ENCODE measurements around the gene PTPRK. TPM values are rescaled to one million over a fixed set of nuclear protein-coding genes. Genes with fewer than 3 reads are reported as not detected.

The PTPRK gene
- total and polyA plus RNA-seq, 2 experiments from 2014 or later = 26.9 to 56.4 TPM

- no peaks in the 10 kb centered on the region for H3K4me1 ChIP-seq (ENCODE audit: insufficient read depth)
- no peak overlapping the region for H3K4me3 ChIP-seq
- no peak overlapping the region for H3K4me2 ChIP-seq
- no peaks in the 10 kb centered on the region for H4K20me1 ChIP-seq (replicated peaks; ENCODE audit: insufficient read depth)
- Mint-ChIP-seq H3K36me3 (ENCODE audit: low read depth) (no peaks in the 10 kb centered on the region), H3K4me3 (no peak overlapping the region), H3K27me3 (ENCODE audit: insufficient read depth, low read depth, poor library complexity) (peaks cover 1% of the 10 kb centered on the region), H3K4me1 (no peaks in the 10 kb centered on the region), H3K27ac (no peak overlapping the region), H3K9me3 (no peaks in the 10 kb centered on the region)
- H3K9me2 ChIP-seq (ENCODE audit: insufficient read depth) = no peaks in the 10 kb centered on the region
- no peaks in the 10 kb centered on the region for H3F3A ChIP-seq (replicated peaks; ENCODE audit: low read depth)
- no peak overlapping the region for H2AFZ ChIP-seq
- no peaks in the 10 kb centered on the region for H3K36me3 ChIP-seq (ENCODE audit: insufficient read depth)
- no peak for DNase-seq (ENCODE audit: low spot score)
- no peaks in the 10 kb centered on the region for H3K27me3 ChIP-seq (ENCODE audit: insufficient read depth)
- no peaks in the 10 kb centered on the region for H3K79me2 ChIP-seq (replicated peaks; ENCODE audit: insufficient read depth)
- TF ChIP-seq CREB1 (CRISPR knock-in tag; IDR thresholded peaks at IDR 0.05; ENCODE audit: low read depth) = no peak
- no peak for TF ChIP-seq ETS1 (IDR thresholded peaks at IDR 0.05)
- no peak for TF ChIP-seq EZH2phosphoT487 (IDR thresholded peaks at IDR 0.05; ENCODE audit: unreplicated experiment)
- TF ChIP-seq CTCF (conservative IDR thresholded peaks at IDR 0.05; ENCODE audit: low read depth in 2 of 2) = no peak
- no peak for TF ChIP-seq ZNF114 (CRISPR knock-in tag; IDR thresholded peaks at IDR 0.05)
- no peak for TF ChIP-seq POLR2AphosphoS5 (IDR thresholded peaks at IDR 0.05; ENCODE audit: low read depth)
- TF ChIP-seq REST (IDR thresholded peaks at IDR 0.05; ENCODE audit: unreplicated experiment) = no peak
- ATAC-seq = no peak
- H3K27ac ChIP-seq (ENCODE audit: low read depth) = no peak overlapping the region
These were observed 412.7 kb downstream of the PTPRK start for GRCh38 chr6:128107682-128108081.

- Mint-ChIP-seq H3K27me3 (ENCODE audit: insufficient read depth, low read depth, poor library complexity) (peaks cover 1% of the 10 kb centered on the region), H3K27ac (peak overlapping the region; percentile 58), H3K9me3 (no peaks in the 10 kb centered on the region), H3K4me1 (peaks cover 16% of the 10 kb centered on the region), H3K4me3 (no peak overlapping the region), H3K36me3 (ENCODE audit: low read depth) (no peaks in the 10 kb centered on the region)
- ATAC-seq (no peak), DNase-seq (ENCODE audit: low spot score) (no peak)
- Histone ChIP-seq H2AFZ (no peak overlapping the region), H3K4me1 (ENCODE audit: insufficient read depth) (peaks cover 10% of the 10 kb centered on the region; the same call in 1 of the 2 replicates), H3K4me3 (no peak overlapping the region), H3K27me3 (ENCODE audit: insufficient read depth) (no peaks in the 10 kb centered on the region), H4K20me1 (replicated peaks; ENCODE audit: insufficient read depth) (no peaks in the 10 kb centered on the region), H3K4me2 (no peak overlapping the region), H3K9me2 (ENCODE audit: insufficient read depth) (no peaks in the 10 kb centered on the region), H3K79me2 (replicated peaks; ENCODE audit: insufficient read depth) (no peaks in the 10 kb centered on the region), H3F3A (replicated peaks; ENCODE audit: low read depth) (no peaks in the 10 kb centered on the region), H3K27ac (ENCODE audit: low read depth) (no peak overlapping the region), H3K36me3 (ENCODE audit: insufficient read depth) (no peaks in the 10 kb centered on the region)
- TF ChIP-seq NANOG (IDR thresholded peaks at IDR 0.05; ENCODE audit: borderline replicate concordance) = no peak
- no peak for TF ChIP-seq ZNF462 (CRISPR knock-in tag; IDR thresholded peaks at IDR 0.05)
- TF ChIP-seq POLR2AphosphoS5 (IDR thresholded peaks at IDR 0.05; ENCODE audit: low read depth) = no peak
These were observed 420.7 kb downstream of the PTPRK start for GRCh38 chr6:128099571-128100197.
